H1 (cell line): ENCODE results near the gene PSMD3. TPM values are rescaled to one million over a fixed set of nuclear protein-coding genes. Genes with fewer than 3 reads are reported as not detected.

Experiments
- CTCF ChIA-PET: fragments of 300-600 bp; sonication (Branson Sonifier 250); formaldehyde crosslinking; loops from one replicate; lab custom pipeline; 2021; ENCODE audit not compliant: partially characterized antibody; lab: Charles Lee
- POLR2A ChIA-PET: fragments of 300-600 bp; sonication (Branson Sonifier 250); formaldehyde crosslinking; loops from one replicate; lab custom pipeline; 2021; ENCODE audit warnings: inconsistent platforms; ENCODE audit not compliant: partially characterized antibody; lab: Charles Lee
- DNase-seq, 2 experiments: peaks; one replicate each; pipeline versions ENCODE4 v3.0.0 to v3.0.0-alpha.2; 2010 to 2022; ENCODE audit warnings: low spot score in 2 of 2, low read depth in 1 of 2, mixed read lengths in 1 of 2
- FAIRE-seq: peaks from 2 replicates; lab custom pipeline; 2011; peaks lifted over from hg19 to GRCh38; lab: Jason Lieb, UNC
- H2AFZ ChIP-seq: 2 replicates; pipeline ENCODE4 v1.8.1; 2012; ENCODE audit warnings: low read length, inconsistent platforms
- H2AK5ac ChIP-seq: 2 replicates; pipeline ENCODE4 v1.6.1; 2013; ENCODE audit warnings: low read depth, low read length
- H2BK120ac ChIP-seq: replicated peaks from 2 replicates; pipeline ENCODE3; 2013; ENCODE audit warnings: low read depth, low read length, inconsistent platforms
- H2BK12ac ChIP-seq: 2 replicates; pipeline ENCODE4 v1.6.1; 2013; ENCODE audit warnings: low read depth, low read length
- H2BK15ac ChIP-seq: 2 replicates; pipeline ENCODE4 v1.6.1; 2013; ENCODE audit warnings: low read length
- H2BK20ac ChIP-seq: 2 replicates; pipeline ENCODE4 v1.6.1; 2013; ENCODE audit warnings: low read length
- H2BK5ac ChIP-seq: 2 replicates; pipeline ENCODE4 v1.6.1; 2013; ENCODE audit warnings: low read depth, low read length
- H3K14ac ChIP-seq: 2 replicates; pipeline ENCODE4 v1.6.1; 2013; ENCODE audit warnings: inconsistent platforms; ENCODE audit not compliant: insufficient read length
- H3K18ac ChIP-seq: 2 replicates; pipeline ENCODE4 v1.6.1; 2013; ENCODE audit warnings: low read length; ENCODE audit errors: extremely low read depth
- H3K23ac ChIP-seq: 2 replicates; pipeline ENCODE4 v1.6.1; 2013; ENCODE audit warnings: inconsistent platforms; ENCODE audit not compliant: insufficient read length
- H3K23me2 ChIP-seq: 2 replicates; pipeline ENCODE4 v1.6.1; 2013; ENCODE audit warnings: low read depth, low read length
- H3K27ac ChIP-seq: 2 replicates; pipeline ENCODE4 v1.6.1; 2011; ENCODE audit warnings: low read depth, low read length, inconsistent platforms
- H3K27me3 ChIP-seq, 4 experiments: replicated peaks in 1 of 4; 1 replicate in 1 of 4; 2 replicates in 3 of 4; pipeline versions ENCODE4 v1.6.1 to v1.8.1; 2011 to 2013; ENCODE audit warnings: low read length in 3 of 4, mild to moderate bottlenecking in 3 of 4, inconsistent platforms in 2 of 4, mixed read lengths in 2 of 4, moderate library complexity in 1 of 4; ENCODE audit not compliant: control insufficient read depth in 3 of 4, insufficient read depth in 3 of 4; ENCODE audit errors: extremely low read depth in 1 of 4
- H3K36me3 ChIP-seq, 4 experiments: 2 replicates each; pipeline versions ENCODE4 v1.6.1 to v1.8.1; 2011 to 2013; ENCODE audit warnings: mild to moderate bottlenecking in 4 of 4, low read length in 3 of 4, moderate library complexity in 2 of 4, control low read depth in 1 of 4, inconsistent platforms in 1 of 4; ENCODE audit not compliant: insufficient read depth in 4 of 4, control insufficient read depth in 2 of 4
- H3K4ac ChIP-seq: replicated peaks from 2 replicates; pipeline ENCODE3; 2013; ENCODE audit warnings: low read length, low read depth, mixed read lengths, inconsistent platforms; ENCODE audit not compliant: insufficient read length
- H3K4me1 ChIP-seq, 4 experiments: replicated peaks in 1 of 4; 1 replicate in 1 of 4; 2 replicates in 3 of 4; pipeline versions ENCODE4 v1.6.1 to v1.8.1; 2011 to 2013; ENCODE audit warnings: low read length in 3 of 4, inconsistent platforms in 2 of 4, mixed read lengths in 1 of 4; ENCODE audit not compliant: insufficient read depth in 4 of 4, control insufficient read depth in 3 of 4
- H3K4me2 ChIP-seq, 2 experiments: 2 replicates each; pipeline versions ENCODE4 v1.6.1 to v1.8.1; 2011 to 2013; ENCODE audit warnings: low read depth in 2 of 2, low read length in 2 of 2, control low read depth in 1 of 2, inconsistent platforms in 1 of 2, mild to moderate bottlenecking in 1 of 2; ENCODE audit not compliant: insufficient read depth in 1 of 2
- H3K4me3 ChIP-seq, 4 experiments: fragments of 200-600, 300-600 bp in 1 of 4; sonication (generic), shearing (Covaris generic), sonication (Bioruptor Twin) in 1 of 4; 2 replicates each; pipeline versions ENCODE4 v1.5.1 to v1.8.1; 2011 to 2016; ENCODE audit warnings: low read length in 4 of 4, low read depth in 3 of 4, control low read depth in 2 of 4, inconsistent platforms in 2 of 4, mild to moderate bottlenecking in 2 of 4, mixed read lengths in 1 of 4, moderate library complexity in 1 of 4; ENCODE audit not compliant: insufficient read depth in 2 of 4; ENCODE audit errors: extremely low read depth in 1 of 4
- H3K56ac ChIP-seq: replicated peaks from 2 replicates; pipeline ENCODE3; 2013; ENCODE audit warnings: low read depth, mild to moderate bottlenecking, mixed read lengths, low read length, inconsistent platforms; ENCODE audit not compliant: insufficient read length
- H3K79me1 ChIP-seq: 2 replicates; pipeline ENCODE4 v1.6.1; 2013; ENCODE audit warnings: low read depth, low read length, control low read depth
- H3K79me2 ChIP-seq, 2 experiments: 2 replicates each; pipeline versions ENCODE4 v1.6.1 to v1.8.1; 2012 to 2013; ENCODE audit warnings: low read length in 2 of 2, mild to moderate bottlenecking in 2 of 2, inconsistent platforms in 1 of 2; ENCODE audit not compliant: insufficient read depth in 2 of 2, control insufficient read depth in 1 of 2
- H3K9ac ChIP-seq, 4 experiments: replicated peaks in 1 of 4; 1 replicate in 1 of 4; 2 replicates in 3 of 4; pipeline versions ENCODE4 v1.6.1 to v1.8.1; 2011 to 2013; ENCODE audit warnings: low read depth in 3 of 4, low read length in 3 of 4, control low read depth in 2 of 4, mild to moderate bottlenecking in 2 of 4, moderate library complexity in 2 of 4, inconsistent platforms in 1 of 4; ENCODE audit errors: extremely low read depth in 1 of 4
- H3K9me3 ChIP-seq, 2 experiments: 2 replicates each; pipeline versions ENCODE4 v1.6.1 to v1.8.1; 2012 to 2013; ENCODE audit warnings: mild to moderate bottlenecking in 2 of 2, moderate library complexity in 2 of 2, control low read depth in 1 of 2, inconsistent platforms in 1 of 2, low read depth in 1 of 2, low read length in 1 of 2, mixed read lengths in 1 of 2; ENCODE audit not compliant: insufficient read depth in 2 of 2
- H4K20me1 ChIP-seq, 2 experiments: replicated peaks in 1 of 2; 2 replicates each; pipeline versions ENCODE3 to v1.8.1; 2011 to 2013; ENCODE audit warnings: inconsistent platforms in 2 of 2, low read length in 2 of 2, mild to moderate bottlenecking in 1 of 2; ENCODE audit not compliant: insufficient read depth in 2 of 2, control insufficient read depth in 1 of 2
- H4K5ac ChIP-seq: 2 replicates; pipeline ENCODE4 v1.6.1; 2013; ENCODE audit warnings: low read length, low read depth, mixed read lengths, inconsistent platforms; ENCODE audit not compliant: insufficient read length
- H4K8ac ChIP-seq: 2 replicates; pipeline ENCODE4 v1.8.0; 2013; ENCODE audit warnings: mild to moderate bottlenecking, moderate library complexity, low read length, inconsistent platforms; ENCODE audit not compliant: insufficient read depth; ENCODE audit errors: extremely low read depth
- H4K91ac ChIP-seq: replicated peaks from 2 replicates; pipeline ENCODE3; 2013; ENCODE audit warnings: low read length, mixed read lengths, inconsistent platforms; ENCODE audit not compliant: insufficient read length
- EP300 ChIP-seq, 2 experiments: IDR thresholded peaks; 1 replicate in 1 of 2; 2 replicates in 1 of 2; pipeline ENCODE4 v1.6.1; 2011 to 2012; ENCODE audit warnings: low read depth in 2 of 2, low read length in 2 of 2, mild to moderate bottlenecking in 2 of 2, borderline replicate concordance in 1 of 2, inconsistent platforms in 1 of 2, moderate library complexity in 1 of 2
- KDM5A ChIP-seq: fragments of 200-600 bp; IDR thresholded peaks from 2 replicates; pipeline ENCODE4 v1.7.1; 2012; ENCODE audit warnings: mild to moderate bottlenecking, low read length, inconsistent platforms, mixed read lengths
- PHF8 ChIP-seq: fragments of 200-600 bp; sonication (generic); conservative IDR thresholded peaks from 2 replicates; pipeline ENCODE4 v1.7.1; 2012; ENCODE audit warnings: low read depth, mild to moderate bottlenecking, inconsistent platforms, low read length, moderate library complexity
- POLR2AphosphoS5 ChIP-seq: IDR thresholded peaks from 2 replicates; pipeline ENCODE4 v1.6.1; 2011; ENCODE audit warnings: low read depth, low read length
- ZNF274 ChIP-seq: IDR thresholded peaks from 2 replicates; pipeline ENCODE4 v1.7.0; 2012; ENCODE audit warnings: low read length, borderline replicate concordance; ENCODE audit errors: extremely low read depth
- WGBS, 2 experiments: shearing (Covaris generic) in 1 of 2; methylation state at CpG; one replicate each; pipeline versions ENCODE4 v1.1.6 to v1.1.7; 2013 to 2015; ENCODE audit warnings: low lambda C conversion rate in 2 of 2, mixed read lengths in 2 of 2, inconsistent platforms in 1 of 2, low coverage in 1 of 2, missing lambda C conversion rate in 1 of 2; ENCODE audit not compliant: insufficient replicate concordance in 2 of 2, insufficient coverage in 1 of 2, insufficient read length in 1 of 2; ENCODE audit errors: extremely low coverage in 1 of 2, missing lambda C conversion rate in 1 of 2; 5-methylcytosine and 5-hydroxymethylcytosine counted together
- polyA plus RNA-seq, 7 experiments: library from polyadenylated mRNA; depleted of rRNA in 3 of 7; stranded (reverse) in 5 of 7; unstranded in 2 of 7; fragments of >200 nt in 5 of 7; fragments of 200-250 nt in 2 of 7; gene quantifications; 1 replicate in 5 of 7; 2 replicates in 1 of 7; 4 replicates in 1 of 7; pipeline versions ENCODE4 v1.2.1 to v1.2.3, GENCODE V29; 2011 to 2013; ENCODE audit warnings: missing spikeins in 2 of 7, mixed read lengths in 2 of 7
- total RNA-seq: library from RNA; stranded (reverse); fragmentation: NEBNext Ultra II Directional; extraction: Animal tissue kit (Norgen Biotek cat#: 25700); gene quantifications from 2 replicates; pipeline ENCODE4 v1.2.1, GENCODE V29; 2021

PSMD3 gene
- total and polyA plus RNA-seq, 2 of the 8 experiments (the other 6 are each of a cell fraction or from before 2014, with no cell fraction given): 151 to 198 TPM

DNA sequence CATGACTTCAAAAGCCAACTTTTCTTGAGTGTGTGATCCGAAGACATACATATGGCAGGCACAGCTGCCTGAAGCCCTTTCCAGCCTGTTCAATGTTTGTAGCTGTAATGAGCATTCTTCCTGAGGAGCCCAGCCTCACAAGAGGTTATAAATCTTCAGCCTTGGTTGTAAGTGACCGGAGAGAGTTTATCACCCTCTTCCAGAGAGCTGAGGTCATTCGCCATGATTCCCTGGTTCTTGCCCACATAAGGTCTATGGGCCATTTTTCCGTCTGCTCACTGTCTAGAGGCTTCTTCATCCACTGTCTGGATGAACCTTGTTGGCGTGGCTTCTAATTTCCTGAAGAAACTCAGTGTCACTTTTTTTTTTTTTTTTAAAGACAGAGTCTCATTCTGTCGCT, 24.9 kb downstream of the PSMD3 start:
- Histone ChIP-seq H3K4me1 (no peaks in the 10 kb centered on the region), H2BK120ac (no peak overlapping the region), H2BK12ac (no peak overlapping the region), H3K9ac (no peak overlapping the region), H3K23me2 (no peaks in the 10 kb centered on the region), H4K20me1 (no peaks in the 10 kb centered on the region), H3K56ac (no peak overlapping the region), H3K79me1 (no peaks in the 10 kb centered on the region), H2BK20ac (no peak overlapping the region), H3K4me3 (no peak overlapping the region), H3K27ac (no peak overlapping the region), H2BK5ac (no peak overlapping the region), H3K9me3 (no peaks in the 10 kb centered on the region), H4K8ac (no peak overlapping the region), H3K4ac (no peak overlapping the region), H3K14ac (no peak overlapping the region), H2AK5ac (no peak overlapping the region), H2BK15ac (no peak overlapping the region), H4K5ac (no peak overlapping the region), H3K18ac (no peak overlapping the region), H3K27me3 (no peaks in the 10 kb centered on the region), H3K79me2 (no peaks in the 10 kb centered on the region)
- DNase-seq (no peak), FAIRE-seq (no peak)
- ChIA-PET CTCF (interaction anchor here (0.8 to 15.0 kb wide), 5 partner anchors 8 to 197 kb away, joined by 3 to 428 read pairs (median 4); partner anchors contain the start of gene GSDMA), POLR2A (interaction anchor here (0.8 to 2.2 kb wide), 2 partner anchors 13 to 25 kb away, joined by 3 to 7 read pairs; partner anchors contain the start of gene PSMD3)
- 94% methylated on average over 6 of the region's 6 CpGs; no CpG with 5 or more reads in 1 of the 2 experiments for WGBS, 2 experiments
- TF ChIP-seq ZNF274: no peak
- TF ChIP-seq POLR2AphosphoS5: no peak
- TF ChIP-seq EP300 (IDR thresholded peaks at IDR 0.05; ENCODE audit: borderline replicate concordance in 1 of 2, low read depth in 2 of 2, low read length in 2 of 2): no peak
- no peak for TF ChIP-seq PHF8
- TF ChIP-seq KDM5A: no peak
- TF ChIP-seq, all 59 proteins: peak for 0
- no peak overlapping the region for H3K4me2 ChIP-seq
- H3K23ac ChIP-seq: no peak overlapping the region
- no peak overlapping the region for H4K91ac ChIP-seq
- H3K36me3 ChIP-seq: no peaks in the 10 kb centered on the region
- no peak overlapping the region for H2AFZ ChIP-seq
